ENCODE results near the gene DAPP1.

- TF ChIP-seq POLR2A (IDR thresholded peaks at IDR 0.05) (no peak), CTCF (IDR thresholded peaks at IDR 0.05) (no peak), POLR2AphosphoS5 (IDR thresholded peaks at IDR 0.05) (no peak)
These were observed 19.3 kb downstream of the DAPP1 start for GRCh38 chr4:99835942-99836341.
